ENCODE measurements around the gene C21orf58.
"Not testable (repeated sequence)": the region's sequence is repeated elsewhere in the genome, so short reads cannot be mapped to it uniquely, and the experiment has no call there.

The C21orf58 gene

DNA sequence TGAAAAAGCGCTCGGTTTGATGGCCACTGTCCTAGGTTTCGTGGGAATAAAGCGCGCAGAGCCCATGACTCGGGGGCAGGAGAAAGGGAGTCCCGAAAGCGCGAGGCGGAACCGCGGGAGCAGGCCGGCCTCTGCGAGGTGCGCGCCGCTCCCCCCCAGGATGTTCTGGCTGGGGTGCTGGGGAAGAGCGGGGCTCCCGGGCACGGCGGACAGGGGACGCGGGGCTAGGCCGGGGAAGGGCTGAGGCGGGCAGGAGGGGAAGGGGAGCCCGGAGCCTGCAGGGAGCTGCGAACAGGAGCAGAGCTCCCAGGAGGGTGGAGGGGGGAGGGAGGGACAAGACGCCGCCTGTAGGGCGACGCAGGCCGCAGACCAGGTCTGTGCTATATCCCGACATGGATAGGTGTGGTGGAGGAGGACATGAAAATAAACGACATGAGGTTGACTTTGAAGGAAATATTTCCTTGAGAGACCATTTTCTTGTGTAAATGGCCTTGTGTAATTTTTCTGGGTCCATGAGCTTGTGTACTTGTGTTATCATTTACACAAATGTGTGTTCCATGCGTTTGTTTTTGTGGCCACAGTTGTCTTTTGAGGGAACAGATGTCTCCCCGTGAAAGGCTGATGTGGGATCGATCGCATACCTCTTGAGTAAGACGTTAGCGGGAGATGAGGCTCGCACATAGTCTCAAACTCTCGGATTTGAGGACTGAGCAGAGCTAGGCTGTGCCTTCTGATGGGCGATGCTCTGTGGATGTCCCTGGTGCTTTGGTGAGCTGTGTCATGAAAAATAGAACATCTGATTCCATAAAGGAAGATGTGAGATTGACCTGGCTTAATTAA is 1.6 kb upstream of the C21orf58 start:
- FAIRE-seq = no peak
- DNase-seq (ENCODE audit: low spot score) = no peak

DNA sequence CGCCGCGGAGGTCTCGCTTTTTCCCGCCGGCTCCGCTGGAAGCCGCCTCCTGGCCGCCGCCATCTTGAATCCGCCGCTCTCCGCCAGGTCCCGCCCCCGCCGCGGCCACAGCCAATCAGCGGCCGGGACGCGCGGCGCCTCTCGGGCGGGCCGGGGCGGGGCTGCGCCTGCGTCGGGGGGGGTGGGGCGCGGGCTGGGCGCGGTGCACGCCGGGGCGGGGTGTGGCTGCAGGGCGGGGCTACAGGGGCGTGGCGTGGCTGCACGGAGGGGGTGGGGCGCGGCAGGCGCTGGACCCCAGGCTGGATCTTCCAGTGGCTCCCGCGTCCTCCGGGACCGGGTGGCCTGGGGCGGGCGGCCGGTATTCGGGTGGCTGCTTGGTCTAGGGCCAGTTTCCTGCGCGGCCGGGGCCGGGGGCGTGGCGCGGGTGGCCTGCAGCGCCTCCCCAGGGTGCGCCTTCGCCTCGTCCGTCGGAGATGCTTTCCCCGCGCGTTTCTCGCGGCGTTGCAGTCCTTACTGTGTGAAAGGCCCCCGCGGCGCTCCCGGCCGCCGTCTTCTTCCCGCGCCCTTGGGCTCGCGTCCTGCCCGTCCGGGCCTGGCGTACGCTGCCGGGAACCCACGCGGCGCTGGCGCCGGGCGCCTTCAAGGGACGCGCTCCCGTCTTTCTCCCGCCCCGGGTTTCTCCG is 861 bp upstream of the C21orf58 start:
- FAIRE-seq (no peak), DNase-seq (ENCODE audit: low spot score) (peak; percentile 72)

DNA sequence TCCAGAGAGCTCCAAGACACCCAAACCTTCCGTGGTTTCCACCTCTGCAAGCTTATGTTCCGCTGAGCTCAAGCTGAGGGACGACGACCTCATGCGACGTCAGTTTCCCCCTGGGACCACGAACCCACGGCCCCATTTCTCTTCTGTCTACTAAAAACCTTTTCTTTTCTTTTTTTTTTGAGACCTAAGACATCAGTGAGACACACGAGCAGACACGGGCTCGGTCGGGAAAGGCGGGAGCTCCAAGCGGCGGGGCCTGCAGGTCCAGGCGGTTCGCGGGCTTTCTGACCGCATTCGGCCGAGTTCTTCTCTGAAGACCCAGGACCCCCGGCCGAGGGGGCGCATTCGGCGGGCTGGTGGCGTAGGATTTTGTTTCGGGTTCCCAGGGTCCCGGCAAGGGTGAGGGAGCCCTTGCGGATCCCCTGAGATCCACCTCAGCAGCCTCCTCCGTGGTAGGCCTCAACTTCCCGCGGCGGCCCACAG is 402 bp downstream of the C21orf58 start:
- DNase-seq (ENCODE audit: low spot score) = no peak
- FAIRE-seq = no peak

DNA sequence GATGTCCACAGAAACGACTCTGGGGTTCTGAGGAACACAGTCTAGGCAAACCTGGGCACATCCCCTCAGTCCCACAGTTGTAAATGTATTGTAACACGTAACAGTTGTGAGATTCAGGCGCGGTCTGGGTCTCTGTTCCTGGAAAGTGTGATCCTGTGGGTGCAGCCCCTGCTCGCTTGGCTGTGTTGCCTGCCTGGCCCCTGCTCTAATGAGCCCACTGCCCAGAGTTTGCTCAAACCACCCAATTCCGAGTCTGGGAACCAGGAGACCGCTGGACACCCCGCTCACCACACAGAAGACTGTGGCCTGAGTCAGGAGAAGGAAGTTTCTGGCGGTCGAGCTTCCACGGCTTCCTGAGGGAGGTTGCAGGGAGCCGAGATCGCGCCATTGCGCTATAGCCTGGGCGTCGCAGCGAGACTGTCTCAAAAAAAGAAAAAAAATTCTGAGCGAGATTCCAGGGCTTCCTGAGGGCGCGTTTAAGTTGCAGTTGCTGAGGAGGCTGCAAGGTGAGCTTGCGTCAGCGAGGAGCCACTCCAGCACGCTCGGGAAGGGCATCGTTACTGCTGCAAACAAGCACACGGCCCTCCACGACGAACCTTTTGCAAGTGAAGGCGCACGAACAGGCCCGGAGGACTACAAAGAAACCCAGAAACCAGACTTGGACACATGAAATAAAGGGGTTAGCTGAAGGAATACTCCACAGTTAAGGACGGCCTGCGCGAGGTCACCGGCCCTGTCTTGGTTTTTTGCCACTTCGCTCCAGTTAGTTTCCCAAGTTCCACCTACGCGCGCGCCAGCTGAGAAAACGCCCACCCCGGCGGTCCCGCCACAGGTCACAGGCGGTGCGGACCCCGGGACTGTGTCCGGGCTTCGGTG is 1.1 kb downstream of the C21orf58 start:
- DNase-seq (ENCODE audit: low spot score) (no peak), FAIRE-seq (no peak)

DNA sequence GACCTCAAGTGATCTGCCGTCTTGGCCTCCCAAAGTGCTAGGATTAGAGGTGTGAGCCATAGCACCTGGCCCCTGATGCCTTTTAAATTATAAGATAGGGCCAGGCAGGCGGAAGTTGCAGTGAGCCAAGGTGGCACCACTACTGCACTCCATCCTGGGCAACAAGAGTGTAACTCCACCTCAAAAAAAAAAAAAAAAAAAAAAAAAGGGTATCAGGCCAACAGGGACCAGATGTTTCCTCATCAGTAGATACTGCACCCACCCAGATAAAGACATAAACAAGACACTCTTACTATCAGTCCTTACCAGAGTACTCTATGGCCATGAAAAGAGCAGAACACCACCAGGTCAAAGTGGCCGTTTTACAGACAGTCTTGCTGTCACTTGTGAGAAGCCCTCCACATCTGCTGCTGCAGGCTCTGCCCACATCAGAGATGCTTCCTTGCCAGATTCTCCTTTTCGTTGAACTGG is 3.3 kb downstream of the C21orf58 start:
- no peak for FAIRE-seq

DNA sequence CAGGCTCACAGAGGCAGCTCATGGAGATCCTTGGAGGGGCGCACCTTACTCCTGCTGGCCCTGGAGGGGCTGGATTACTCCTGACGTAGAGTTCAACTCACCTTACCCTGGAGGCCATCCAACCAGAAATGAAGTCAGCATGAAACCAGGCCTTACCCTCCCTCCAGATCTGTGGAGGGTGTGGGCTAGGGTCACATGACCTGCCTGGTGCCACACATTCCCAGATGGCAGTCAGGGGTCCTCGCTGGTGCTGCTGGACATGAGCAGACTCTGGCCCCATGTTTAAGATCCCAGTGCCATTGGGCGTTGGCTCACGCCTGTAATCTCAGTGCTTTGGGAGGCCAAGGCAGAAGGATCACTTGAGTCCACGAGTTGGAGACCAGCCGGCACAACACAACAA is 4.5 kb downstream of the C21orf58 start:
- FAIRE-seq (no peak), DNase-seq (ENCODE audit: low spot score) (no peak)

More for the DNA sequence above, 3.3 kb downstream of the C21orf58 start:
- DNase-seq (ENCODE audit: low spot score) = no peak

DNA sequence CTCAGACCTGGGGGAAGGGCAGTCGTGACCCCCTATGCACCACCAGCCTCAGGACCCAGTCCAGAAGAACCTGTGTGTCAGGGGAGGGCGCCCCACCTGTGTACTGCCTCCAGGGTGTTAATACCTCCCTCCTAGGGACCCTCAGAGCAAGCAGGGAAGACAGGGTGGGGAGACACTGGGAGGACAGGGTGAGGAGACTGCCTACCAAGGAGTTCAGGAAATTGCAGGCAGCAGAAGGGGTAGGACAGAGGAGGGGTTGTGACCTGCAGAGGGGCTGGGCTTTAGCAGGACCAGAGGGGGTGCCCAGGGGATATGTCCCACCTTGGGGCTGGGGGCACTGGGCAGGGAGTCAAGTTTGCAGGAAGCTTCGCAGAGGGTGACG is 5.2 kb downstream of the C21orf58 start:
- FAIRE-seq = no peak
- no peak for DNase-seq (ENCODE audit: low spot score)

DNA sequence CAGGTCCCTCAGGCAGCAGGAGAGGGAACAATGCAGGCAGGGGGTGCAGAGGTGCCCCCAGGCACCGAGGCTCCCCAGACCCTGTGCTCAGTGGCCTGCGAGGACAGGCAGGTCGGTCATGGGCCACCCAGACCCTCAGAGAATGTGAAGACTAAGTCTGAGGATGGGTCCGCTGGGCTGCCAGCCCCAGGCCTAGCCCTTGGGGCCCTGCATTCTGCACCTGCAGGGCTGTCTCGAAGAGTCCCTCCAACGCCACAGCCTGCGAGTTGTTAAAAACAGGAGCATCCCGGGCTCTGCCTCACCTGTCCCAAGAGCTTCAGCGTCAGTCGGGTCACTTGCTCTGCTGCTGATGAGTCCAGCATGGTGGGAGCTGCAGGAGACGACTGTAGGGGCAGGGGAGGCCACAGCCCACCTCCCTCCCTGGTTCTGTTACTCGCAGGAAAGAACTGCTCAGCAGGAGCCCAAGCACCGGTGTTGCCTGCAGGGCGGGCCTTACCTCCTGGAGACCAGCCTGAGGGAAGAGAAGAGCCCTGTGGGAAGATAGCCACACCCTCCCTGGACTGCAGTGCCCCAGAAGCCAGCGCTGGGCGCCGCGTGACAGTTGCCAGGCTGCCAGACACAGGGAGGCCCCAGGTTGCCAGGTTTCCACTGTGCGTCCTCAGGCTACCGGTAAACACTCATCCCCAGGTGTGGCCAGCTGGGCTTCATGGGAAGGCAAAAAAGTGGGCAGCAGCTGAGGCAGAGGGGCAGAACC is 5.8 kb downstream of the C21orf58 start:
- no peak for FAIRE-seq
- no peak for DNase-seq (ENCODE audit: low spot score)

DNA sequence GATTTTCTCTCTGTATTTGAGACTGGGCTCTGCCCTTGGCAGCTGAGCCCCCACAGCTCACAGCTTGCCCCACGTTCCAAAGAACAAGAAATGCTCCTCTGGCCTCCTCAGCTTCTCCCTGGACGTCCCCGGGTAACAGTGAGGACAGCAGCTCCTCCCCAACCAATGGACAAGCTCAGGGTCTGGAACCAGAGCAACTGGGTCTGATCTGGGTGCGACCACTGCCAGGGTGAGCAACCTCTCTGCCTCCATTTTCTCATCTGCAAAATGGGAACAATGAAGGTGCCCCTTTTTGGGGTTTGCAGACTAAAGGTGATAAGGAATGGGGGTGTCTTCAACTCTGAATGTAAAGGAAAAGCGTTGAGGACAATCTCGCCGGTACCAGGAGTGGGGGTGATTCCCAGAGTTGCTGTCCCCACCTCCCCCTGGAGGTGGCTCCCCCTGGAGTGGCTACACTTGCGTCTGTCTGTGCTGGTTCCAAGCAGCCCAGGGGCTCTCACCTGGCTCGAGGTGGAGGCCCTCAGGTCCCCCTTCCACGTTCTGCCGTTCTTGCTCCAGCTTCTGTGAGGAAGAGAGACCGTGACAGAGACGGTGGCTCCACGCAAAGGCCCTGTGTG is 6.9 kb downstream of the C21orf58 start:
- no peak for DNase-seq (ENCODE audit: low spot score)
- FAIRE-seq = no peak

DNA sequence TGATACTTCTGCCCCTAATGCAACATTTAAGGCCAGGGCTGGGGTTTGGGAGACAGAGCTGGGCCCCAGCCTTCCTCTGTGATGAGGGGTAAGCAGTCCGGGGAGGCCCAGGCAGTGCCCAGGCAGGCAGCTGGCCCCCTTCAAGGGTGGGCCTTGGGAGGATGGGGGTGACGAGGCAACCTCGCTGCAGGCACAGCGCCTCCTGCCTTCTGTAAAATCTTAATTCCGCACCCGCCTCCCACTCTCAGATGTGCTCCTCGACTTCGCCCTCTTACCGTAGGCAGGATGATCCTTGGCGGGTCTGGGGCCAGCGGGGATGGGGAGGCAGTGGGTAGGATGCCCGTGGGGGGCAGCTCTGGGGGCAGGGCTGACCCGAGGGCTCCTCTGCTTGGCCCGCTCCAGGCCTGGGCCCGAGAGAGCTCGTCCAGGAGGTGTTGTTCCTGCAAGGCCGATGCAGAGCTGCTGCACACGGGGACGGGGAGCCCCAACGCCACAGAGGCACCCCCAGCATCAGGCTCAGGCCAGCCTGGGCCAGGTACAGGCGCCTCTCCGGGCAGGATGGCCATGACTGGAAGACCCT is 9.1 kb downstream of the C21orf58 start:
- DNase-seq (ENCODE audit: low spot score) (no peak), FAIRE-seq (no peak)

DNA sequence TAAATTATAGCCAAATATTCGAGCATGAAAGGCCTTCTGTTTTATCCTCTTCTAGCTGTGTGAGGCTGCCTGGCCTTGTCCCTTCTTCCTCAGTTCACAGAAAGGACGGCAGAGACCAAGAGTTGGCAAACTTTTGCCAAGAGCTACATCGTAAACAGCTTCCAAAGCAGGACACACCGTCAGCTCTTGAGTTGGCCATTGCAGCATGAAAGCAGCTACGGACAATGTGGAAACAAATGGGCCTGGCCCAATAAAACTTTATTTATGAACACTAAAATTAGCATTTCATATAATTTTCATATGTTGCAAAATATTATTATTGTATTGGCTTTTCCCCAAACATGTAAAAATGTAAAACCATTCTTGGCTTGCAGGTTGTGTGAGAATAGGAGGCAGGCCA is 10.7 kb downstream of the C21orf58 start:
- FAIRE-seq (no peak), DNase-seq (ENCODE audit: low spot score) (no peak)

DNA sequence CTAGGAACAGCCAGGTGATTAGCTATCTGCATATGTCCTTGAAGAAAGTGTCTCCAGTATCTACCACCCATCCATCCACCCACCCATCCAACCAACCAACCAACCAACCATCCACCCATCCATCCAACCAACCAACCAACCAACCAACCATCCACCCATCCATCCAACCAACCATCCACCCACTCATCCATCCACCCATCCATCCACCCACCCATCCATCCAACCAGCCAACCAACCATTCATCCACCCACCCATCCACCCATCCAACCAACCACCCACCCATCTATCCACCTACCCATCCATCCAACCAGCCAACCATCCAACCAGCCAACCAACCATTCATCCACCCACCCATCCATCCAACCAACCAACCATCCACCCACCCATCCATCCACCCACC is 12.1 kb downstream of the C21orf58 start:
- no peak for DNase-seq (ENCODE audit: low spot score)
- FAIRE-seq = no peak

DNA sequence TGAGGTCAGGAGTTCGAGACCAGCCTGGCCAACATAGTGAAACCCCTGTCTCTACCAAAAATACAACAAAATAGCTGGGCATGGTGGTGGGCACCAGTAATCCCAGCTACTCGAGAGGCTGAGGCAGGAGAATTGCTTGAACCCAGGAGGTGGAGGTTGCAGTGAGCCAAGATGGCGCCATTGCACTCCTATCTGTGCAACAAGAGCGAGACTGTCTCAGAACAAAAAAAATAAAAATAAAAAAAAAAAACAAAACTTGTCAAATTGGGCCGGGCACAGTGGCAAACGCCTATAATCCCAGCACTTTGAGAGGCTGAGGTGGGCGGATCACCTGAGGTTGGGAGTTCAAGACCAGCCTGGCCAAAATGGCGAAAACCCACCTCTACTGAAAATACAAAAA is 13.4 kb downstream of the C21orf58 start:
- not testable (repeated sequence) for DNase-seq (ENCODE audit: low spot score); FAIRE-seq

DNA sequence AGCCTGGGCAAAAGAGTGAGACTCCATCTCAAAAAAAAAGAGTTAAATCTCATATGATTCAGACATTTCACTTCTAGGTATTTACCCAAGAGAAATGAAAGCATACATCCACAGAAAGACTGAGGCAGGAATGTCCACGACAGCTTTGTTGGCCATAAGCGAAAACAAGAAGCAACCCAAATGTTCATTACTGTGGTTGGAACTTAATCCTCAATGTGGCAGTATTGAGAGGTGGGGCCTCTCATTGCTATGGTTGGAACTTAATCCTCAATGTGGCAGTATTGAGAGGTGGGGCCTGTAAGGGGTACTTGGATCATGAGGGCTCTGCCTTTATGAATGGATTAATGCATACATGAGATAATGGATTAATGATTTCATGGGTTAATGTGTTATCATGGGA is 15.2 kb downstream of the C21orf58 start:
- DNase-seq (ENCODE audit: low spot score) (no peak), FAIRE-seq (no peak)

DNA sequence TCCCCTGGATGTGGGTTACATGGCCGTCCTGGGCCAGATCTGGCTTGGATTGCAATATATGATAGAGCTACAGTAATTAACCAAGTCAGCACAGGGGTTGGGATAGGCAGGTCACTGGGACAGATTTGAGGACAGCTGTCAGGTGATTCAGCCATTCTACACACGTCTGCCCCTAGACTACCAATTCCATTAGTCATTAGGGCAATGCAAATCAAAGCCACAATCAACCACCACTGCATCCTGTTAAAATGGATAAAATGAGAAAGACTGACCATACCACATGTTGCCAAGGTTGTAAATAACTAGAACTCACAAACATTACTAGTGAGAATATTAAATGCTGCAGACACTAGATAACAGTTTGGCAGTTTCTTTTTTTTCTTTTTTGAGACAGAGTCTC is 16.0 kb downstream of the C21orf58 start:
- no peak for FAIRE-seq
- peak; percentile 57 for DNase-seq (ENCODE audit: low spot score)

DNA sequence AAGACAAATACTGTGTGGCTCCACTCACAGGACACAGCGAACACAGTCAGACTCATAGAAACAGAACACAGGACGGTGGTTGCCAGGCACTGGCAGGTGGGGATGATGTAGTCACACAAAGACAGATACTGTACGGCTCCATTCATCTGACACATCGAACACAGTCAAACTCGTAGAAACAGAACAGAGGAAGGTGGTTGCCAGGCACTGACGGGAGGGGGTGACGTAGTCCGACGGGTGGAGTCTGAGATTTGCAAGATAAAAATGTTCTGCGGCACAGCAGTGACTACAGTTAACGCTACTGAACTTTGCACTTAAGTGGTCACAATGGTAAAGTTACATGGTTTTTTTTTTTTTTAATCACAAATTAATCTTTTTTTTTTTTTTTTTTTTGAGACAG is 18.7 kb downstream of the C21orf58 start:
- no peak for DNase-seq (ENCODE audit: low spot score)
- no peak for FAIRE-seq

DNA sequence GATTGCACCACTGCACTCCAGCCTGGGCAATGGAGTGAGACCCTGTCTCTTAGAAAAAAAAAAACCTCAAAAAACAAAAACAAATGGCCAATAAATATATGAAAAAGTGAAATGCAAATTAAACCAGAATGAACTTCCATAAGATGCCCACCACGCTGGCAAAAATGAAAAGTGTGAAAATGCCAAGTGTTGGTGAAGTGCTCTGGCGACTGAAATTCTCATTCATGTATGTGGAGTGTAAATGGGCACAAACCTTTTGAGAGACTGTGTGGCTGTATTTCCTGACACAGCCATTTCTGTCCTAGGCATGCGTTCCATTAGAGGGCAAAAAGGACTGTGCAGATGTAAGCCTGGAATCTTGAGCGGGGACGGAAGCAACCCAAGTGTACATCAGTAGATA is 19.2 kb downstream of the C21orf58 start:
- no peak for DNase-seq (ENCODE audit: low spot score)
- FAIRE-seq = no peak

DNA sequence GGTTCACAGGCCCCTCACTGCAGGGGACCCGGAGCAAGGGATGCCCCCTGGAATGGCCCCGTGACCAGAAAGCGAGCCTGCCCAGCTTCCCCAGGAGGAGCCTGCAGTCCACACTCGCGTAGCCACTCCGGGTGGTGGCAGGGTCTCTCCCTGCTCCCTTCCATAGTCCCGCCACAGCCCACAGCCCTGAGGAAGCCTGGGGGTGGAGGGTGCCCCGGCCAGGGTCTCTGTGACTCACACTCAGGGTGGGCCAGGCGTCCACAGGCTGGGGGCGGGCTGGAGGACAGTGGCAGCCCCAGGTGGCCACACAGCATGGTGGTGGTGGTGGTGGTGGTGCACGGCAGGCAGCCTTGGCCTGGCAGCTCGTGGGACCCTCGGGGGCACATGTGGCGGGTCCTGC is 21.9 kb downstream of the C21orf58 start:
- FAIRE-seq (no peak), DNase-seq (ENCODE audit: low spot score) (no peak)

DNA sequence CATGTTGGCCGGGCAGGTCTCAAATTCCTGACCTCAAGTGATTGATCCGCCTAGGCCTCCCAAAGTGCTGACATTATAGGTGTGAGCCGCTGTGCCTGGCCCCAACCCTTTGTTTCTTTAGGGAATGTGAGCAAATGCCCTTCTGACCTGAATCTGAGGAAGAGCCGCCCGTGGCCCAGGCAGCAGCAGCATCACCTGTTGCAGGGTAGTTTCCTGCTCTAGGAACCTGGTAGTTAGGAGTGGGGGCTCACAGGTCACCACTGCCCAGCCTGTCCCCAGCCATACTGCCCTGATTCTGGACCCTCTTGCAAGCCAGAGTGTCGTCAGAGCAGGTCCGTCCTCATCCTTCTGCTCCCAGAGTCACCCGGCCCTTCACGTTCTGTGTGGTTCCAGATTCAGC is 24.5 kb downstream of the C21orf58 start:
- no peak for FAIRE-seq
- DNase-seq (ENCODE audit: low spot score) = no peak

Data from RCC 7860 (cell line).